C4-2B (cell line): ENCODE results near the gene POLN.

Source experiments
- CTCF ChIP-seq: fragments of 450-650 bp; conservative IDR thresholded peaks from 2 replicates; pipeline ENCODE4 v1.5.1; 2017; ENCODE audit warnings: mild to moderate bottlenecking
- ZFX ChIP-seq: fragments of 450-650 bp; IDR thresholded peaks from 2 replicates; pipeline ENCODE4 v1.6.1; 2017

- TF ChIP-seq CTCF (no peak), ZFX (no peak)
Observed at GRCh38 chr4:2165391-2165790, 76.5 kb downstream of the POLN start.
